Activated B cell treated with CpG ODN at 0.5 μM for 24 hours (primary cell): ENCODE results near the gene HAGHL. TPM values are rescaled to one million over a fixed set of nuclear protein-coding genes. Genes with fewer than 3 reads are reported as not detected.
A peak's percentile ranks its signal among the peaks of the same experiment; 100 is the strongest.

Experiments
- ATAC-seq: fragments of 200-7000 bp; cut with Tn5 transposase; one replicate; pipeline ENCODE4 v1.10.0; 2021; ENCODE audit warnings: low read depth, mild to moderate bottlenecking, moderate library complexity
- CTCF ChIA-PET: fragments of 350-600 bp; sonication (Branson Sonifier 250); formaldehyde crosslinking; loops from one replicate; lab custom pipeline; 2021; ENCODE audit warnings: antibody characterized with exemption; lab: Charles Lee
- POLR2A ChIA-PET: fragments of 350-600 bp; sonication (Branson Sonifier 250); formaldehyde crosslinking; loops from one replicate; lab custom pipeline; 2021; ENCODE audit warnings: antibody characterized with exemption; lab: Charles Lee
- DNase-seq: peaks from one replicate; pipeline ENCODE4 v3.0.0; 2022
- H3K27ac Mint-ChIP-seq: one replicate; pipeline ENCODE4 v1.8.0; 2020; ENCODE audit warnings: mixed read lengths
- H3K27me3 Mint-ChIP-seq: one replicate; pipeline ENCODE4 v1.8.0; 2021; ENCODE audit warnings: mixed read lengths
- H3K36me3 Mint-ChIP-seq: one replicate; pipeline ENCODE4 v1.8.0; 2021; ENCODE audit warnings: low read depth, mixed read lengths
- H3K4me1 Mint-ChIP-seq: one replicate; pipeline ENCODE4 v1.8.0; 2021; ENCODE audit warnings: mixed read lengths
- H3K4me3 Mint-ChIP-seq: one replicate; pipeline ENCODE4 v1.8.0; 2020; ENCODE audit warnings: mild to moderate bottlenecking, mixed read lengths
- H3K9me3 Mint-ChIP-seq: one replicate; pipeline ENCODE4 v1.8.0; 2020; ENCODE audit warnings: mixed read lengths
- CTCF ChIP-seq: fragments of 200-600 bp; IDR thresholded peaks from one replicate; pipeline ENCODE4 v1.8.0; 2022; ENCODE audit warnings: antibody characterized with exemption, mild to moderate bottlenecking
- intact Hi-C: fragments of 100-400 bp; cut with micrococcal nuclease; formaldehyde crosslinking; loops from one replicate; pipeline ENCODE4 v1.15.1; 2024
- total RNA-seq: library from RNA; stranded (reverse); gene quantifications from 2 replicates; pipeline ENCODE4 v1.2.3, GENCODE V29; 2022

Gene HAGHL
- total RNA-seq, 1 donor from 2014 or later = 10.9 TPM

- Mint-ChIP-seq H3K4me3 (peak overlapping the region; percentile 58), H3K9me3 (no peaks in the 10 kb centered on the region), H3K36me3 (peaks cover 8% of the 10 kb centered on the region), H3K27me3 (no peaks in the 10 kb centered on the region), H3K27ac (no peak overlapping the region), H3K4me1 (peaks cover 4% of the 10 kb centered on the region)
- DNase-seq (peak; percentile 61), ATAC-seq (no peak)
- ChIA-PET POLR2A (interaction anchor here (0.5 to 3.2 kb wide), 8 partner anchors 10 to 61 kb away, joined by 3 to 11 read pairs (median 4); partner anchors contain the start of genes CHTF18, CIAO3, METRN and RPUSD1), CTCF (interaction anchor here (1.0 to 2.0 kb wide), 2 partner anchors 13 to 15 kb away, joined by 3 to 4 read pairs; partner anchors contain the start of gene METRN)
- TF ChIP-seq CTCF = no peak
- intact Hi-C loops = no loop called here
Measured at GRCh38 chr16:727291-727977, 528 bp downstream of the HAGHL start.

DNA sequence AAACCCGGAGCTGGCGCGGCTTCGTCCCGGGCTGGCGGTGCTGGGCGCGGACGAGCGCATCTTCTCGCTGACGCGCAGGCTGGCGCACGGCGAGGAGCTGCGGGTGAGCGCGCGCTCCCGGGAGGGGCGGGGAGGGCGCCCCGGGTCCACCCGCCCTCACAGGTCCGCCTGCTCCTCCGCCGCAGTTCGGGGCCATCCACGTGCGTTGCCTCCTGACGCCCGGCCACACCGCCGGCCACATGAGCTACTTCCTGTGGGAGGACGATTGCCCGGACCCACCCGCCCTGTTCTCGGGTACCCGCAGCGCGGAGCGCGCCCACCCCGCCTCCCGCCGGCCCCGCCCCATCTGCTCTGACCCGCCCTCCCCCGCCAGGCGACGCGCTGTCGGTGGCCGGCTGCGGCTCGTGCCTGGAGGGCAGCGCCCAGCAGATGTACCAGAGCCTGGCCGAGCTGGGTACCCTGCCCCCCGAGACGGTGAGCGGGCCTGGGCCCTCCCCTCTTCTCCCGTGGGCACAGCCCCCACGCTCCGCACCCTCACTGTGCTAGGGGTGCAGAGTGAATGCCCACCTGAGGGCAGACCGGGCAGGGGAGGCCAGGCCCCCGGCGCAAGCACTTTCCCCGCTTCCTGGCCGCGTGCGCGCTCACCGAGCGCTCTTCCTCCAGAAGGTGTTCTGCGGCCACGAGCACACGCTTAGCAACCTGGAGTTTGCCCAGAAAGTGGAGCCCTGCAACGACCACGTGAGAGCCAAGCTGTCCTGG lies 1.4 kb downstream of the HAGHL start:
- ChIA-PET CTCF (interaction anchor here (1.0 kb wide), 1 partner anchor 13 kb away, joined by 3 read pairs; the partner anchor contains the start of gene METRN), POLR2A (interaction anchor here (0.5 to 3.2 kb wide), 9 partner anchors 8 to 60 kb away, joined by 3 to 11 read pairs (median 5); partner anchors contain the start of genes CHTF18, CIAO3, METRN and RPUSD1)
- intact Hi-C loops = loop anchor here (1.0 kb wide), 1 partner anchor 13 kb away; no protein-coding TSS in a partner anchor
- Mint-ChIP-seq H3K27ac (no peak overlapping the region), H3K4me3 (peak overlapping the region; percentile 69), H3K27me3 (no peaks in the 10 kb centered on the region), H3K9me3 (no peaks in the 10 kb centered on the region), H3K36me3 (peaks cover 14% of the 10 kb centered on the region), H3K4me1 (peaks cover 4% of the 10 kb centered on the region)
- DNase-seq (peak; percentile 71), ATAC-seq (peak; percentile 66)
- no peak for TF ChIP-seq CTCF

- POLR2A ChIA-PET = interaction anchor here (1.0 to 3.2 kb wide), 4 partner anchors 8 to 39 kb away, joined by 3 to 11 read pairs (median 8); partner anchors contain the start of genes ANTKMT and WDR24
- intact Hi-C loops = loop anchor here (1.0 kb wide), 1 partner anchor 12 kb away; no protein-coding TSS in a partner anchor
- peaks cover 2% of the 10 kb centered on the region for H3K4me1 Mint-ChIP-seq
- no peak for TF ChIP-seq CTCF
- DNase-seq (no peak), ATAC-seq (no peak)
- no peaks in the 10 kb centered on the region for H3K27me3 Mint-ChIP-seq
- no peaks in the 10 kb centered on the region for H3K9me3 Mint-ChIP-seq
- CTCF ChIA-PET = interaction anchor here (1.4 kb wide), 1 partner anchor 17 kb away, joined by 4 read pairs; no protein-coding TSS in a partner anchor
- peaks cover 16% of the 10 kb centered on the region for H3K36me3 Mint-ChIP-seq
- no peak overlapping the region for H3K27ac Mint-ChIP-seq
- H3K4me3 Mint-ChIP-seq = peak overlapping the region; percentile 69
Measured at GRCh38 chr16:728890-729744, 2.2 kb downstream of the HAGHL start.

GRCh38 chr16:729768-730665 lies 3.1 kb downstream of the HAGHL start:
- Mint-ChIP-seq H3K4me3 (no peak overlapping the region), H3K27ac (no peak overlapping the region), H3K36me3 (peaks cover 23% of the 10 kb centered on the region), H3K4me1 (peaks cover 2% of the 10 kb centered on the region), H3K9me3 (no peaks in the 10 kb centered on the region), H3K27me3 (no peaks in the 10 kb centered on the region)
- intact Hi-C loops = no loop called here
- no peak for DNase-seq
- TF ChIP-seq CTCF = no peak
- CTCF ChIA-PET = interaction anchor here (1.4 kb wide), 1 partner anchor 18 kb away, joined by 4 read pairs; no protein-coding TSS in a partner anchor
- POLR2A ChIA-PET = interaction anchor here (1.0 to 2.4 kb wide), 2 partner anchors 9 to 14 kb away, joined by 3 to 10 read pairs; partner anchors contain the start of gene ANTKMT
- no peak for ATAC-seq
